KBM-7 (cell line): Measurements from ENCODE around the gene VIM.

Experiments used
- DNase-seq: peaks from one replicate; pipeline ENCODE4 v3.0.0-alpha.2; 2015
- in situ Hi-C: fragments of 300-500 bp; cut with MboI; formaldehyde crosslinking; loops from 2 replicates; pipeline ENCODE4 v1.14.3; 2020; ENCODE audit warnings: low sequenced_read_pairs, low pct_unique_long_range_greater_than_20kb, mixed read lengths

VIM gene

GRCh38 chr10:17229016-17229716, 1.1 kb downstream of the VIM start:
- in situ Hi-C loops, result loop anchor here (25.0 kb wide), 1 partner anchor 342 kb away; no protein-coding TSS in a partner anchor
- DNase-seq, result peak; percentile 71

GRCh38 chr10:17229717-17229966, 1.6 kb downstream of the VIM start:
- in situ Hi-C loops, result loop anchor here (25.0 kb wide), 1 partner anchor 342 kb away; no protein-coding TSS in a partner anchor
- DNase-seq, result no peak

GRCh38 chr10:17229967-17230682, 2.1 kb downstream of the VIM start:
- DNase-seq, result peak; percentile 92

GRCh38 chr10:17231788-17232187, 3.7 kb downstream of the VIM start:
- in situ Hi-C loops, result loop anchor here (25.0 kb wide), 1 partner anchor 344 kb away; no protein-coding TSS in a partner anchor
- DNase-seq, result no peak

More at GRCh38 chr10:17229967-17230682, 2.1 kb downstream of the VIM start:
- in situ Hi-C loops, result loop anchor here (25.0 kb wide), 1 partner anchor 343 kb away; no protein-coding TSS in a partner anchor

GRCh38 chr10:17232276-17232960, 4.4 kb downstream of the VIM start:
- no peak for DNase-seq

GRCh38 chr10:17233286-17233991, 5.4 kb downstream of the VIM start:
- no peak for DNase-seq
- in situ Hi-C loops, result loop anchor here (25.0 kb wide), 1 partner anchor 346 kb away; no protein-coding TSS in a partner anchor

More at GRCh38 chr10:17232276-17232960, 4.4 kb downstream of the VIM start:
- in situ Hi-C loops, result loop anchor here (25.0 kb wide), 1 partner anchor 345 kb away; no protein-coding TSS in a partner anchor

- in situ Hi-C loops, result loop anchor here (25.0 kb wide), 1 partner anchor 347 kb away; no protein-coding TSS in a partner anchor
- DNase-seq, result no peak
Observed at GRCh38 chr10:17234431-17234945, 6.4 kb downstream of the VIM start.

GRCh38 chr10:17235136-17235535, 7.1 kb downstream of the VIM start:
- no peak for DNase-seq
- in situ Hi-C loops, result loop anchor here (25.0 kb wide), 1 partner anchor 348 kb away; no protein-coding TSS in a partner anchor

GRCh38 chr10:17236468-17237148, 8.6 kb downstream of the VIM start:
- in situ Hi-C loops, result loop anchor here (25.0 kb wide), 1 partner anchor 349 kb away; no protein-coding TSS in a partner anchor
- no peak for DNase-seq

- no peak for DNase-seq
- in situ Hi-C loops, result loop anchor here (25.0 kb wide), 1 partner anchor 350 kb away; no protein-coding TSS in a partner anchor
Observed at GRCh38 chr10:17237149-17237527, 9.1 kb downstream of the VIM start.

GRCh38 chr10:17237915-17238444, 9.9 kb downstream of the VIM start:
- DNase-seq, result no peak
- in situ Hi-C loops, result loop anchor here (25.0 kb wide), 1 partner anchor 351 kb away; no protein-coding TSS in a partner anchor

- in situ Hi-C loops, result loop anchor here (25.0 kb wide), 1 partner anchor 351 kb away; no protein-coding TSS in a partner anchor
- DNase-seq, result no peak
Observed at GRCh38 chr10:17238445-17239291, 10.6 kb downstream of the VIM start.

- no peak for DNase-seq
- in situ Hi-C loops, result loop anchor here (25.0 kb wide), 1 partner anchor 352 kb away; no protein-coding TSS in a partner anchor
Observed at GRCh38 chr10:17239345-17240085, 11.5 kb downstream of the VIM start.

- in situ Hi-C loops, result loop anchor here (25.0 kb wide), 1 partner anchor 353 kb away; no protein-coding TSS in a partner anchor
- no peak for DNase-seq
Observed at GRCh38 chr10:17240096-17240495, 12.1 kb downstream of the VIM start.

GRCh38 chr10:17240616-17241015, 12.6 kb downstream of the VIM start:
- in situ Hi-C loops, result loop anchor here (25.0 kb wide), 1 partner anchor 353 kb away; no protein-coding TSS in a partner anchor
- DNase-seq, result no peak
